OCI-LY3 (cell line): Measurements from ENCODE around the gene UMAD1.

ENCODE experiments used
- H2AFZ ChIP-seq: fragments of 200-600, 300-600 bp; shearing (Covaris generic); 2 replicates; pipeline ENCODE4 v1.6.0; 2014; ENCODE audit warnings: antibody characterized with exemption, low read depth, low read length
- H3K27ac ChIP-seq: fragments of 200-600, 300-600 bp; sonication (generic); 2 replicates; pipeline ENCODE4 v1.5.1; 2014; ENCODE audit warnings: mild to moderate bottlenecking, low read length, moderate library complexity, mixed read lengths
- H3K27me3 ChIP-seq: fragments of 200-600, 300-600 bp; sonication (generic); 2 replicates; pipeline ENCODE4 v1.6.1; 2014; ENCODE audit warnings: low read depth, low read length, mixed read lengths
- H3K36me3 ChIP-seq: fragments of 200-600, 300-600 bp; sonication (generic); replicated peaks from 2 replicates; pipeline ENCODE3; 2014; ENCODE audit warnings: low read depth, low read length, mixed read lengths
- H3K4me1 ChIP-seq: fragments of 300-600, 200-600 bp; sonication (generic); 2 replicates; pipeline ENCODE4 v1.6.1; 2014; ENCODE audit warnings: low read length, mixed read lengths
- H3K4me2 ChIP-seq: fragments of 200-600, 300-600 bp; sonication (generic); 2 replicates; pipeline ENCODE4 v1.6.1; 2014; ENCODE audit warnings: low read length, mixed read lengths
- H3K4me3 ChIP-seq: fragments of 300-600, 200-600 bp; sonication (generic); 2 replicates; pipeline ENCODE4 v1.5.1; 2014; ENCODE audit warnings: antibody characterized with exemption, mild to moderate bottlenecking, low read length, moderate library complexity
- H3K79me2 ChIP-seq: fragments of 300-600, 200-600 bp; shearing (Covaris generic); 2 replicates; pipeline ENCODE4 v1.6.1; 2014; ENCODE audit warnings: mild to moderate bottlenecking, low read length, mixed read lengths
- H3K9ac ChIP-seq: fragments of 300-600, 200-600 bp; shearing (Covaris generic); 2 replicates; pipeline ENCODE4 v1.6.0; 2014; ENCODE audit warnings: mild to moderate bottlenecking, low read length, moderate library complexity
- H3K9me3 ChIP-seq: fragments of 200-600, 300-600 bp; shearing (Covaris generic); 2 replicates; pipeline ENCODE4 v1.6.1; 2014; ENCODE audit warnings: low read length, mixed read lengths; ENCODE audit not compliant: insufficient read depth
- H4K20me1 ChIP-seq: fragments of 200-600, 300-600 bp; sonication (generic); 2 replicates; pipeline ENCODE4 v1.6.1; 2016; ENCODE audit warnings: low read length, mixed read lengths; ENCODE audit not compliant: insufficient read depth
- CTCF ChIP-seq: fragments of 200-600, 300-600 bp; sonication (generic); IDR thresholded peaks from 2 replicates; pipeline ENCODE4 v1.5.1; 2014; ENCODE audit warnings: antibody characterized with exemption, low read length, low read depth
- EZH2phosphoT487 ChIP-seq: fragments of 200-600 bp; shearing (Covaris generic); IDR thresholded peaks from 2 replicates; pipeline ENCODE4 v1.6.1; 2018; ENCODE audit warnings: antibody characterized with exemption, mixed run types, low read depth

The UMAD1 gene

GRCh38 chr7:7609330-7609729, 31.2 kb upstream of the UMAD1 start:
- H3K79me2 ChIP-seq, result no peaks in the 10 kb centered on the region
- H3K4me1 ChIP-seq, result no peaks in the 10 kb centered on the region
- H3K4me2 ChIP-seq, result no peak overlapping the region
- H3K27me3 ChIP-seq, result no peaks in the 10 kb centered on the region
- no peak overlapping the region for H3K4me3 ChIP-seq
- H2AFZ ChIP-seq, result no peak overlapping the region
- H3K36me3 ChIP-seq, result peaks cover 22% of the 10 kb centered on the region
- TF ChIP-seq CTCF (no peak), EZH2phosphoT487 (no peak)
- H3K9me3 ChIP-seq, result no peaks in the 10 kb centered on the region
- no peak overlapping the region for H3K9ac ChIP-seq
- H4K20me1 ChIP-seq, result no peaks in the 10 kb centered on the region
- H3K27ac ChIP-seq, result no peak overlapping the region

- Histone ChIP-seq H2AFZ (no peak overlapping the region), H4K20me1 (no peaks in the 10 kb centered on the region), H3K4me2 (no peak overlapping the region), H3K27ac (no peak overlapping the region), H3K4me1 (no peaks in the 10 kb centered on the region), H3K36me3 (peaks cover 9% of the 10 kb centered on the region), H3K9me3 (no peaks in the 10 kb centered on the region), H3K79me2 (no peaks in the 10 kb centered on the region), H3K9ac (no peak overlapping the region), H3K27me3 (no peaks in the 10 kb centered on the region), H3K4me3 (no peak overlapping the region)
- no peak for TF ChIP-seq EZH2phosphoT487
- no peak for TF ChIP-seq CTCF
Measured at GRCh38 chr7:7612519-7612918, 28.0 kb upstream of the UMAD1 start.

GRCh38 chr7:7613210-7613609, 27.3 kb upstream of the UMAD1 start:
- no peaks in the 10 kb centered on the region for H3K4me1 ChIP-seq
- H3K79me2 ChIP-seq, result no peaks in the 10 kb centered on the region
- H3K4me3 ChIP-seq, result no peak overlapping the region
- H2AFZ ChIP-seq, result no peak overlapping the region
- no peak overlapping the region for H3K9ac ChIP-seq
- TF ChIP-seq EZH2phosphoT487 (no peak), CTCF (no peak)
- no peaks in the 10 kb centered on the region for H4K20me1 ChIP-seq
- H3K36me3 ChIP-seq, result peaks cover 5% of the 10 kb centered on the region
- no peaks in the 10 kb centered on the region for H3K27me3 ChIP-seq
- no peak overlapping the region for H3K27ac ChIP-seq
- no peak overlapping the region for H3K4me2 ChIP-seq
- H3K9me3 ChIP-seq, result no peaks in the 10 kb centered on the region

- no peaks in the 10 kb centered on the region for H3K27me3 ChIP-seq
- H3K79me2 ChIP-seq, result no peaks in the 10 kb centered on the region
- H3K9me3 ChIP-seq, result no peaks in the 10 kb centered on the region
- H3K4me1 ChIP-seq, result no peaks in the 10 kb centered on the region
- H3K27ac ChIP-seq, result no peak overlapping the region
- no peak overlapping the region for H3K4me2 ChIP-seq
- no peak overlapping the region for H3K9ac ChIP-seq
- no peaks in the 10 kb centered on the region for H4K20me1 ChIP-seq
- H3K4me3 ChIP-seq, result no peak overlapping the region
- peaks cover 2% of the 10 kb centered on the region for H3K36me3 ChIP-seq
- TF ChIP-seq EZH2phosphoT487 (no peak), CTCF (no peak)
- H2AFZ ChIP-seq, result no peak overlapping the region
Measured at GRCh38 chr7:7614018-7614741, 26.4 kb upstream of the UMAD1 start.
